NCI-H1105 (cell line): ENCODE results near the gene CFAP20.

ENCODE experiments used
- DNase-seq: peaks from one replicate; lab custom pipeline; 2025; lab: John Stamatoyannopoulos, UW

CFAP20 gene

DNA sequence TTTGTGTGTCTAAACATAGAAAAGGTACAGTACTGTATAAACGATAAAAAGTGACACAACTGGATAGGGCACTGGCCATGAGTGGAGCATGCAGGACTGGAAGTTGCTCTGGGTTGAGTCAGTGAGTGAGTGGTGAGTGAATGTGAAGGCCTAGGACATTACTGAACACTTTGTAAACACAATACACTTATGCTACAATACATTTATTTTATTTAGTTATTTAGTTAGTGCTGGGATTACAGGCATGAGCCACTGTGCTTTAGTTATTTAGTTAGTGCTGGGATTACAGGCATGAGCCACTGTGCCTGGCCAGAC lies 4.6 kb downstream of the CFAP20 start:
- DNase-seq = no peak

DNA sequence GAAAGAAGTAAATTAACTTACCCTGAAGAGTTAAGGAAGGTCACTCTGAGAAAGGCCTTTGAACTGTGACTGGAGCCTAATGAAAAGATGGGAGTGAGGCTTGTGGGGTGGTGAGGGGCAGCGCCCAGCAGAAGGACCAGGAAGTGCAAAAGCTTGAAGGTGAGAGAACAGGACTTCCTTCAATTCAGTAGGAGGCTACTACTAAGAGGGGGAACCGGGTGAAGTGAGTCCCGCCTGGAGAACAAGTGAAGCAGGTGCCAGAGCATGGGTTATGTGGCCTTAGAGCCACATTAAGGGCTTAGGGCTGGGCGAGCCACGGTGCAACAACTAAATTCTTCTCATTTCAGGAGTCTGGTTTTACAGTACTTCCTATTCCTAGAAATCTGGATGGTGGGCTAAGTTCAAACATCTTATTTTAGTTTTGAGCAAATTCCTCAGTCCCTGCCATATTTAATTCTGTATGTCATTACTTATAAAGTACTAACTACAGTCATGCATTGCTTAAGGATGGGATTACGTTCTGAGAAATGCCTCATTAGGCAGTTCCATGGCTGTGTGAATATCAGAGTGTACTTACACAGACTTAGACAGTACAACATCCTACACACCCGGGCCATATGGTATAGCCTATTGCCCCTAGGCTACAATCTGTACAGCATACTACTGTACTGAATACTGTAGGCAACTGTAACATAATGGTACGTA lies 5.1 kb downstream of the CFAP20 start:
- DNase-seq = no peak

DNA sequence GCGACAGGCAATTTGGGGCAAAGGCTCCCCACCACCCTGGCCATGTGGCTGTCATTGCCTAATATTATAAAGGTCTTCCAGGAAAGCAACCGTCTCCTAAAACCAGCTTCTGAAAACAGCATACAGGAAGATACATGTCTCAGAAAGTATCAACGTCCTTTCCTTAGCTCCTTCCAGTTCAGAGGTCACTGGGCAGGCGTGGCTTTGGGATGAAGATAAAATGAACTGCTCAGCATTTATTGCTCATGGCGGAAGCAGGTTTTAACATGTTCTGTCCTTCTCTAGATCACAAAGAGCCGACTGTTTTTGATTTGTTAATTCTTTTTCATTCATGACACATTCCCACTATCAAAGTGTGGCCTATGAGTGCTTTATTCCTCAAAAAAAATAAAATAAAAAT lies 8.0 kb downstream of the CFAP20 start:
- no peak for DNase-seq

DNA sequence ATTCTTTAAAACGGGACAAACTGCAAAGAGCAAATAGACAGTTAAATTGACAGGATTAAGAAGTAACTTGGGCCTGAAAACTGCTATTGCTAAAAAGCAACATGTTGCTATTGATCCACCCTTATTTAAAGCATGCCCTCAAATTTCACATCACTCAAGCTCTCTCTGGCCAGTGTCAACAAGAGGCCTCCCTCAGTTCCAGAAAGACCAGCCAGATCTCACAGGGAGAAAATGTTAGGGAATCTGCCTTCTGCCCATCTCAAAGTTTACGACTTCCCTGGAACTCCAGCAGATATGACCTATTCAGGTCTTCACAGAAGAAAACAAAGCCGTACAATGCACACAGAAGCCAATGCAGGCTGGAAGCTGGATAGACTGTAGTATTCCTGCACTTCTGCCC lies 8.9 kb downstream of the CFAP20 start:
- DNase-seq = no peak

DNA sequence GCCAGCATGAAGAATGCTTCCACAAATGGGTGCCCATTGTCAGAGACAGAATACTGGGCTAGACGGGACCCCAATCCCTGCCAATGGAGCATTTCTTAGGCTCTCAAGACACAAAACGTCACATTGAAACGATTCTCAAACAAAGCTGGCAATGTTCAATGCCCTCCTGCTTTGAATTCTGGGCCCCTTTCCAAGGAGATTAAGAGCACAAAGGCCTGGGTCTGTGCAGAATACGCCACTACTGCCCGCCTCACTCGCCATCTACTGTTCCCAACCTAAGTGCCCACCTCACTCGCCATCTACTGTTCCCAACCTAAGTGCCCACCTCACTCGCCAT lies 9.7 kb downstream of the CFAP20 start:
- DNase-seq = peak; percentile 17

DNA sequence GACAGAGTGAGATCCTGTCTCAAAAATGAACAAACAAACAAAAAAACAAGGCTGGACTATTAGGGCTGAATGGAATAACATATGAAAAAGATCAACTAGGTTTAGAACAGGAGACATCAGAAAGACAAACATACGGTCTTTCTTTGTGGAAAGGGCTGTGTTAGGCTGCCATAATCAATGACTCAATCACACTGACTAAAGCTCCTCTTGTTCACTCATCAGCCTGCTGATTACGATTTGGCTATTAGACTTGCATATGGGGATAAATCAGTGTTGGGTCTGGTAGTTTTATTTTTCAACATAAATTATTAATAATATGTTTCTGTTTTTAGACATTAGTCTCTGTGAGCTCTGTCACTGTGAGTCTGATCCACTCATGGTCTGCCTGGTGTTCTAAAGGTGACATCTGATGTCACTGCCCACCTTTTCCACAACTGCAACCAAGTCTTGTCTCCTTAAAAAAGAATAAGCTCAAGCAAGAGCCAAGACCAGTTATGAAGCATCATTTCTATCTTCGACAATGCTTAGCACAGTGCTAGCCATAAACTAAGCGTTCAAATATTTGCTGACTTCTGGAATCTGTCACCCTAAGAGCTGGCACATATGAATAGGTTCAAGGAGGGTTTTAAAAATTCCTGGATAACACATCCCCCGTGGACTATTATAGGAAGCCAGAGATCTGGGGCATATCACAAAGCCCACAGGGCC lies 10.2 kb downstream of the CFAP20 start:
- no peak for DNase-seq

DNA sequence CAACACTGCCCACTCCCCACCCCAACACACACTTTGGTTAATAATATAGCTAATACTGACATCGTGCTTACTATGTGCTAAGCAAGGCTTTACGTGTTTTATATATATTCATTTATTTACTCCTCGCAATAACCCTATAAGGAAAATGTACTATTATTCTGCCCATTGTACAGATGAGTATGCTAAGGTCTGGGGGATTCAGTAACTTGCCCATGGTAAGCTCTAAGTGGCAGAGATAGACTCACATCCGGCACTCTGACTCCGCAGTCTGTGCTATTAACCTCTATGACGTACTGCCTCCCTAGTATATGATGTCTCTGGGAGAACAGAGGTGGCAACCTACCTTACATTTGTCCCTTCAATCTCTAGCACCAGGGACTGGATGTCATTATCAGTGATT lies 12.7 kb downstream of the CFAP20 start:
- DNase-seq = no peak

DNA sequence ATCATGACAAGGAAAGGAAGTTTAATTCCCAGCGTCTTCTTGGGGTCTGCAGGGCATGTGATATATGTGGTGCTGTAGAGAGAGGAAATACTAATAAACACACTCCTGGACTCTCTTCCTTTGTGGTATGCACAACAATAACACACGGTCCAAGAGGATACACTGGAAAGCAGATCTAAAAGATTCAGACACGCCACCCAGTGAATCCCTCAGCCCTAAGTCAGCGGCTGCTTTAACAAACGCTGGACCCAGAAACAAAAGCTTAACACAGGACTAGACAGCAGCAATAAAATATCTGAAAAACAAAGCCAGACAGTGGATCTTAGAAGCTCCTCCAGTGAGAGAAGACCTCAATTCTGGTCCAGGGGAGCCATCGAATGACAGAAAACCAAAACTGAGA lies 13.1 kb downstream of the CFAP20 start:
- DNase-seq = no peak

DNA sequence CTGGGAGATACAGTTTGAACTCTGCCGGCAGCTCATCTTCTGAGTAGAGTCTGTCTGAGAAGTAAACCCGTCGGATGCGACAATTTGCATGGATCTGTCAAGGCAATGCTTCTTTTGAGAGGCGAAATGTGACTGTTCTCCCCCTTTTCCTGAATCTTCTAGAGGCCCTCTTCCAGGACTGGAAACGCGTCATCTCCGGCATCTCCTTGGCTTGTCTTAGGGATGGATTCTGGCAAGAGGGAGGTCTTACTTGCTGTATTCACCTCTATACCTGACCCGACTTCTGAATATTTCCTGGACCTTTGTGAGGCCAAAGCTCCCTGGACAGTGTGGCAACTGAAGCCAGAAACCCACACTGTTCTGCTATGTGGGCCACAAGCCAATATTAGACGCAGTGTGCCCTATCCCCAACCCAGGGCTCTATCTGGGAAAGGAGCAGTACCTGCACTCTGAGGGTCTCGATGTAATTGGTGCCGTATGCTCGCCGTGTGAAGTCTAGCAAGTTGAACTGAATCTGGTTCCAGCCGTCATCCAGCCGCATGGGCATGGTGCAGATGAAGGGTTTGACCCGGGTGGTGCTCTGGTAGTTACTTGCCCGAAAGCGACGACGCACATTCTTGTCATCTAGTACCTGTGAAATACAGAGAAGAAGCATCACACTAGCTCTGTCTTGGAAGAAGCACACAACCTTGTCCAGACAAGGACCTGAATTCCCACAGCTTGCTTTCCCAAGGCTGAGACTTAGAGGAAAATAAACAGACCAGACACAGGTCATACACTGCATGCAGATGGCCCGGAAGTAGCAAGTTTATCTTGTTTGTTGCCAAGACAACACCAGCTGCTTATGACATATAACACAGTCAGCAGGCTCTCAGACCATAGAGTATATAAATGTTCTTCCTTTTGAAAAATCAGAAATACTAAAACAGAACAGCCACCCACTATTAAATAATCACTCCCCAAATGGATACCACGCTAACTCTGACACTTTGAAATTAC lies 14.1 kb downstream of the CFAP20 start:
- no peak for DNase-seq

DNA sequence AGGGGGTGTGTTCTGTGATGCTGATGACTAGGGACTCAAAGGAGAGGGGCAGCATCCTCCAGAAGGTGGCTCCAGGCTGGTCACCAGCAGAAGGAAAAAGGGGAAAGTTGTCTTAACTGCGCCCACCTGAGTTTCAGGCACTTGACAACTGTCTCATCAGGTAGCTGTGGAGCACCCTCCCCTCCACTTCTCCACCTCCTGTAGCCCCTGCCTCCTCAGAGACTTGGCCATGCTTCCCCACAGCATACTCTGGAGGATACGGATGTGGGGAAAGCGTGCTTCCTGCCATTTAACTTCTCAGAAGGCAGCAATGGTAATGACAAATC lies 17.9 kb downstream of the CFAP20 start:
- no peak for DNase-seq

DNA sequence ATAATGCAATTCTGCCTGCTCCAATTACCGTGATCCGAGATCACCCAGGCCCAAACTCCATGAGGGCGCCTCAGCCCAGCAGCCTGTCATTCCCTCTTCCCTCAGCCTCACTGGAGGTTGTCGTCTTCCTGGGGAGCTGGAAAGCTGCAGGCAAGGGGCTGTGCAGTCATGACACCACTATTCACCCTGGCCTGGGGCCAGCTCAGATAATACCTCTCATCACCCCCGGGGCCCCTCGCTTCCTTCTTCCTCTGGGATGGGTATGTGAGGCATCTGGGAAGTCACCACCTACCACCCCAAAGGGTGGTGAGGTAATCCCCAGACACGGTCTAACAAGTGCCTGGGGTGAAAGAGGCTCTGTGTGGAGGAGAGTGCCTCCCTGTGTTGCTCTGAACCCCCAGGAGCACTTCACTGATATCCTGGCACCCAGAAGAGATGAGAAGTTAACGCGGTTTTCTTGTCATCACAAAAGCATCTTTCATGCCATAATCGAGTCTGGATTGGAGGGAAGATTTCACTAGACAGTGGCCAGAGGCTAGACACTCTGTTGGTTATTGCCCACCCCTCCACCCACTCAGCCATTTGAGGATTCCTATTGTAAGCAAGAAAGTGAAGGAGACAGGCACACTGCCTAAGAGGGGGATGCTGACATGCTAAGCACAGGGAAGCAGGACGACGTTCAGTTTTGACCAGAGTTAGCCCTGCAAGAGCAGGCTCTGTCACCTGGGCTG lies 18.4 kb downstream of the CFAP20 start:
- no peak for DNase-seq

DNA sequence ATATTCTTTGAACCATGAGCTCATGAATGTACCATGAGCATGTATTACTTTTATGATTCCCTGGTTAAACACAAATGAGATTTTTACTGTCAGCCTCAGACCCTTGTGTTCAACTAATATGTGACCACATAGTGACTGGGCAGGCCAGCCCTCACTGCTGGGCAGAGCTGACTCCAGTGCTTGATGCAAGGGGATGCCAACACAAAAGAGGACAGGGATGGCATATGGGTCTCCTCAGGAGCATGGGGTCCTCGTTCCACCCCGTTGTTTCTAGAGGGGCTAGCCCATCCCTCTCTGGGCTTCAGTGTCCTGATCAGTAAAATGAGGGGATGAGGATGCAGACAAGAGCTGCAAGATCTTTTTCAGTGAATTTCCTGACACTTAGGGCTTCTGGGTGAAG lies 19.3 kb downstream of the CFAP20 start:
- no peak for DNase-seq

DNA sequence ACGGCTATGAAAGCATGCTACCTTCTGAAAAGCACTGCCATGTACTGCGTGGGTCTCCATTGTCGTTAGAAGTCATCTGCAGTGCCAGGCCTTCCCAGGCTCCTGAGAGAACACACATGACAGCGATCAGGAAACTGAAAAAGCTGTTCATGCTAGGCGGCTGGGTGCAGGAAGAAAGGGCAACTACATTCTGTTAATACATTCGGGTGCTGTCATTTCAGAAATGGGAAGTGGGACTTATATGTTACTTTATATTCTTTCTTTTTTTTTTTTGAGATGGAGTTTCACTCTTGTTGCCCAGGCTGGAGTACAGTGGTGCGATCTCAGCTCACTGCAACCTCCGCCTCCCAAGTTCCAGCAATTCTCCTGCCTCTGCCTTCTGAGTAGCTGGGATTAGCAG lies 19.9 kb downstream of the CFAP20 start:
- DNase-seq = no peak

DNA sequence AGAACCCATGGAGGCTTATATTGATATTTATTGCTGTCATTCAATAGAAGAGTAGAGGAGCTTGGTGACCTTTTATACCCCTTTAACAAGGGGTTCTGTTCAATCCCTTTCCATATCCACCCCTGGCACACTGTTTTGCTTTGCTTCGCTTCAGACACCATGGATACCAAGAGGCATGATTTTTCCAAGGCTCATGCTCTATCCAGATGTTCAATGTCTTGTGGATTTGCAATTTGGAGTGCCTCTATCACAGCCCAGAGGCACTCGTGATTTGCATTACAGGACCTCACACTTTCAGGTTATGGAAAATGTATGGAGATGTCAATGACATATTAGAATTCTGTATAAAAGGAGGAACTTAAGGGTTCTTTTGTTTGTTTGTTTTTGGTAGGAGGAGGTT lies 21.5 kb downstream of the CFAP20 start:
- DNase-seq = no peak

DNA sequence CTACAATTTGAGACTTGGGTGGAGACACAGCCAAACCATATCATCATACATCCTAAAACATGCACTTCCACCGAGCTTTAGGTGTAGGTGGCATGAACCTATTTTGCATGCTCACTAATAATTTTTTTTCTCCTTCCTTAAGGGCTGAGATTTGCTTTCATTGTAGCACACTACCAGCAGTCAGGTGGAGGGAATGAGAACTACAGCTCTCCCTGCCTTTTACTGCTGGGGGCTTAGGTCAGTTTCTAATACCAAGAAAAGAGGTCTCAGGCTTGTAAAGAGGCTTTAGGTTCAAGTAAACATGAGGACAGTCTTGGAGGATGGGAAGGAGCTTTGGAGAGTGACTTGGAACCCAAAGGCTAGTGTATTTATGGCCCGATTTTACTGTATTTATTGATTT lies 22.0 kb downstream of the CFAP20 start:
- no peak for DNase-seq

DNA sequence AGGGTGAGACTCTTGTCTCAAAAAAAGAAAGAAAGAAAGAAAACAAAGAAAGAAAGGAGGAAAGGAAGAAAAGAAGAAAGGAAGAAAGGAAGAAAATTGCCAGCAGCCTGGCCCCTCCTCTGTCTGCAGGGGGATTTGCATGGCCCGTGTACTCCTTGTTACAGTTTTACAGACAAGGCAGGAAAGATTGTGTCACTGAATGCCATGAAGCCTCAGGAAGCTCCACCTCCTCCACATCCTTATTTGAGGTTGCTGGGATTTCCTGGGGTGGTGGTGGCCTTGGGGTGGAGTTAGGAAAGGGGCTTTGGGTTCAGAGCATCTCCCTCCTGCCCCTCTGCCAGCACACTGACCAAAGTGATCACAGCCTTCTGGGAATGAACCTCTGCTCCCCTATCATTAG lies 23.6 kb downstream of the CFAP20 start:
- no peak for DNase-seq

DNA sequence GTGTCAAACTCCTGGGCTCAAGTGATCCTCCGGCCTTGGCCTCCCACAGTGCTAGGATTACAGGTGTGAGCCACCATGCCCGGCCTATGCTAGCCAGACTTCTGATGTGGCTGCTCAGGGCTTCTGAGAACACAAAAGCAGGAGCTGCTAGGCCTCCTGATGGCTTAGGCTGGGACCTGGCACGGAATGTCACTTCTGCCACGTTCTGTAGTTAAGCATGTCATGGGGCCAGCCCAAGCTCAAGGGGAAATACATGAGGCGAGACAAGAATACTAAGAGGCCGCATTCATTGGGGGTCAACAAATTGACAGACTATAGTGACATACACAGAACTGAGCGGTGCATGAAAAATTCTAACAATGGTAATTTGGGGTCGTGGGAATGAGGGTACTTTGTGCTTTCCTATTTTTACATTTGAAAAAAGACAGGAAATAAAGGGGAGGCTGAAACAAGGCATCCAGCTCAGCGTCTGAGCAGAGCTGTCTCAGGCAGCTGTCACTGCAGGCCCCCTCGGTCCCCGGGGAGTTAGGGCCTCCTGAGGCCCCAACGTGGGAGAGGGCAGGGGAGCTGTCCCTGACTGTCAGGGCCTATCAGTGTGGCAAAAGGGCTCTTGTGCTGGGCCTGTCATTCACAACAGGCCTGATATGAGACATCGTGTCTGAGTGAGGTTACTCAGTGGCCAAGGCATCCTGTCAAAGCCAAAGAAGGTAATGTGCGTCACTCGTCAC lies 26.4 kb downstream of the CFAP20 start:
- no peak for DNase-seq

DNA sequence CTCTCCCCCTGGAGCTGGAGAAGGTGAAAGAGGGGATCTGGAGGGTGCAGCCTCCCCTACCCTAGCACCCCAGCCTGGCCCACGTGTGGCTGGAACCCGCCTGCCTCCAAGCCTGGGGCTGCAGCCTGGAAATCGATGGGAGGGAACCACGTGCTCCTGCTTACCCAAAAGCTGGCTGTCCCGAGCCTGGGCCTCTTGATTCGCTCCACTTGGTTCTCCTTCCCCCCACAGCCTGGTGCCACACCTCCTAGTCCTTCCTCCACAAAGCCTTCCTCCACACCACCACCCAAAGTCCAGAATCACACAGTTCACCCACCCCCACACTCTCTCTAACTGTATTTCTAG lies 29.3 kb downstream of the CFAP20 start:
- DNase-seq = no peak

DNA sequence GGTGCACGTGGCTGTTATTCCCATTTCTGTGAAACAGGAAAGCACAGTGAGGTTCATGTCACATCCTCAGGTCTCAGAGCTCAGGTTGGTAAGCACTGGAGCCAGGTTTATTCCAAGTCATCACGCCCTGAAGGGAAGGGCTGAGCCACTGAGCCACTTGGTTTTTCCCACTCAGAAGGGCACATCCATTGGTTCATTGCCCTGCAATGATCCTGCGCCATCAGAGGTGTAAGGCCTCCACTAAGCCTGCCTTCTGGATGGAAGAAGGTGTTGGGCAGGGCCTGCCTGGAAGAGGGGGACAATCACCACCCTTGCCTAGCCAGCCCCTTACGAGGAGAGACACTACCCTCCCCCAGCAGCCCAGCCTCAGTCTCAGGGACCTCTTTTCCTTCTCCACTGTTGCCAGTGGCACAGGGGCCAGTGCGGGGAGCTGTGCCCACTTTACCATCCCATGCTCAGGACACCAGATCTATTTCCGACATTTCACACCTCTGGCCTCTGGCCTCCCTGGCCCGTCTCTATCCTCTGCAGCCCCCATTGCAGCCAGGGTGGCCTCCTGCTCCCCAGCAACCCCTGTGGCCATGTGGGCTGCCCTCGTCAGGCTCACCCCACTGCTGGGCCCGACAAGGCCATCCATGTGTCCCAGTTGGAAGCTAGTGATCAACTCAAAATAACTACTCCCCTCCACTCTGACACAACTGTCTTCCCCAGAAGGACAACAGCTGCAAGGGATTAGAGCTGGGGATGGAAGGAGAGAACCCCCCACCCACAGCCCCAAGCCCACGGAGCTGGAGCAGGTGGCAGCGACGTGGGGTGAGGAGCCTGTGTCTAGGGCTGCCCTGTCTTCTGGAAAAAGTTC lies 29.9 kb downstream of the CFAP20 start:
- DNase-seq = no peak

DNA sequence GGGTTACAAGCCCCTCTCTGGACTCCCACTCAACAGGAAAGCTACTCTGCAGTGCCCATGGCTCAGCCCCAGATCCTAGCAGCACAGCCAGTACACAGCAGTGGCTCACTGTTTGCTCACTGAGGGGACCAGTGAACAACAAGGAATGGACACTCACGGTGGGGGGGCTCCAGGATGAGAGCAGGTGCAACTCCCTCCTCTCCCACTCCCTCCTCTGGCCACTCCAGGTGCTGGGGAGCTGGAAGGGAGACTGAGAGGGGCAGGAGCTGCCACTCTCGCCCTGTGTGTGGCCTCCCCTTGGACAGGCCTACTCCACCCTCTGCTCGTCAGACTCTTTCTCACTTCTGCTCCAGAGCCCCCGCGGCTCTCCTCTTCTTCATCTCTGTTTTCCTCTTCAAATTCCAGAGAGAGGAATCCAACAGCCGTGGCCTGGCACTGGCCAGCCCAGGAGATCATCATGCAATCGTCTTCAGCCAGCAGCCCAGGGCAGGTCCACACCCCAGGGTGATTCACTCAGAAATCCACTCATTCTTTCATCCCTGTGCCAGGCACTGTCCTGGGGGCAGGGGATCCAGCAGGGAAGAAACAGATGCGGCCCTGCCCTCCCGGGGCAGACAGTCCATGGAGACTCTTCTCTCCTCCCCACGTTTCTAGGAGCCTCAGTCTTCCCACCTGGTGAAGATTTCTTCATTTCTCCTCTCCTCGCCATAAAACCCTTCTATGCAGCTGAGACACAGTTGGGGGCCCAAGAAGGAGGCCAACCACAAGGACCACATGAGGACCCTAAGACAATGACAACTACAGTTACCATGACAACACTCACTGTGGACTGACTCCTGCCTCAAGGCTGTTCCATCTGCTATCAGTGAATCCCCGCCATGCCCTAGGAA lies 30.7 kb downstream of the CFAP20 start:
- no peak for DNase-seq
